Measurements from ENCODE around the gene SLC8A2. TPM values are rescaled to one million over a fixed set of nuclear protein-coding genes. Genes with fewer than 3 reads are reported as not detected.

SLC8A2 gene
- polyA plus RNA-seq, 1 donor (not counting 4 experiments of a cell fraction or from before 2014, with no cell fraction given), result 0.17 TPM

GRCh38 chr19:47406711-47407416 is 64.8 kb downstream of the SLC8A2 start:
- no peaks in the 10 kb centered on the region for H3K36me3 ChIP-seq (ENCODE audit: control insufficient read depth in 2 of 2, extremely low read depth in 1 of 2, insufficient read depth in 2 of 2, low read length in 2 of 2)
- DNase-seq (ENCODE audit: low read depth, low spot score), result no peak
- H3K9me1 ChIP-seq (ENCODE audit: control insufficient read depth, extremely low read depth, insufficient read depth, low read length), result no peaks in the 10 kb centered on the region
- peaks cover 5% of the 10 kb centered on the region for H4K20me1 ChIP-seq (ENCODE audit: control insufficient read depth, extremely low read depth, insufficient read depth, low read length)
- H3K27me3 ChIP-seq (ENCODE audit: control insufficient read depth, extremely low read depth, insufficient read depth, low read length), result peaks cover 21% of the 10 kb centered on the region
- FAIRE-seq, result no peak
- H3K4me1 ChIP-seq (ENCODE audit: control insufficient read depth, extremely low read depth, insufficient read depth, low read length), result no peaks in the 10 kb centered on the region
- no peak overlapping the region for H2AFZ ChIP-seq (ENCODE audit: control insufficient read depth, low read length)
- no peaks in the 10 kb centered on the region for H3K79me2 ChIP-seq (ENCODE audit: control insufficient read depth, insufficient read depth, low read length)
- no peak overlapping the region for H3K27ac ChIP-seq (ENCODE audit: control insufficient read depth, insufficient read depth, low read length)
- H3K9me3 ChIP-seq (ENCODE audit: control insufficient read depth, low read depth, low read length), result no peaks in the 10 kb centered on the region
- no peak overlapping the region for H3K9ac ChIP-seq (ENCODE audit: control insufficient read depth, extremely low read depth, insufficient read depth, low read length)
- H3K4me2 ChIP-seq (ENCODE audit: control insufficient read depth, extremely low read depth, insufficient read depth, low read depth, low read length), result no peak overlapping the region
- dilution Hi-C loops (cut with MboI; ENCODE audit: extremely low pct_ligation_motif_present, low sequenced_read_pairs), result no loop called here
- TF ChIP-seq CTCF (optimal IDR thresholded peaks at IDR 0.05 in 1 of 3, IDR thresholded peaks at IDR 0.05 in 1 of 3, conservative IDR thresholded peaks at IDR 0.05 in 1 of 3; ENCODE audit: extremely low read depth in 1 of 3, insufficient read depth in 2 of 3, low read length in 3 of 3) (no peak), EZH2 (IDR thresholded peaks at IDR 0.05; ENCODE audit: low read length) (peak; percentile 14)
- no peak overlapping the region for H3K4me3 ChIP-seq (ENCODE audit: control insufficient read depth in 2 of 3, extremely low read depth in 1 of 3, insufficient read depth in 2 of 3, low read depth in 1 of 3, low read length in 3 of 3)

GRCh38 chr19:47405854-47406417 is 65.8 kb downstream of the SLC8A2 start:
- H3K9ac ChIP-seq (ENCODE audit: control insufficient read depth, extremely low read depth, insufficient read depth, low read length), result no peak overlapping the region
- H4K20me1 ChIP-seq (ENCODE audit: control insufficient read depth, extremely low read depth, insufficient read depth, low read length), result peaks cover 5% of the 10 kb centered on the region
- H3K36me3 ChIP-seq (ENCODE audit: control insufficient read depth in 2 of 2, extremely low read depth in 1 of 2, insufficient read depth in 2 of 2, low read length in 2 of 2), result no peaks in the 10 kb centered on the region
- H3K27ac ChIP-seq (ENCODE audit: control insufficient read depth, insufficient read depth, low read length), result no peak overlapping the region
- H3K4me2 ChIP-seq (ENCODE audit: control insufficient read depth, extremely low read depth, insufficient read depth, low read depth, low read length), result no peak overlapping the region
- DNase-seq (ENCODE audit: low read depth, low spot score), result no peak
- H3K4me3 ChIP-seq (ENCODE audit: control insufficient read depth in 2 of 3, extremely low read depth in 1 of 3, insufficient read depth in 2 of 3, low read depth in 1 of 3, low read length in 3 of 3), result no peak overlapping the region
- no peaks in the 10 kb centered on the region for H3K9me3 ChIP-seq (ENCODE audit: control insufficient read depth, low read depth, low read length)
- no peaks in the 10 kb centered on the region for H3K79me2 ChIP-seq (ENCODE audit: control insufficient read depth, insufficient read depth, low read length)
- H2AFZ ChIP-seq (ENCODE audit: control insufficient read depth, low read length), result no peak overlapping the region
- no peaks in the 10 kb centered on the region for H3K9me1 ChIP-seq (ENCODE audit: control insufficient read depth, extremely low read depth, insufficient read depth, low read length)
- dilution Hi-C loops (cut with MboI; ENCODE audit: extremely low pct_ligation_motif_present, low sequenced_read_pairs), result no loop called here
- peaks cover 21% of the 10 kb centered on the region for H3K27me3 ChIP-seq (ENCODE audit: control insufficient read depth, extremely low read depth, insufficient read depth, low read length)
- H3K4me1 ChIP-seq (ENCODE audit: control insufficient read depth, extremely low read depth, insufficient read depth, low read length), result no peaks in the 10 kb centered on the region
- FAIRE-seq, result no peak
- TF ChIP-seq CTCF (optimal IDR thresholded peaks at IDR 0.05 in 1 of 3, IDR thresholded peaks at IDR 0.05 in 1 of 3, conservative IDR thresholded peaks at IDR 0.05 in 1 of 3; ENCODE audit: extremely low read depth in 1 of 3, insufficient read depth in 2 of 3, low read length in 3 of 3) (no peak), EZH2 (IDR thresholded peaks at IDR 0.05; ENCODE audit: low read length) (no peak)
